Breast epithelium (tissue), 3 donors: ENCODE measurements around the gene HELZ.

Experiments used
- CTCF ChIP-seq, 3 donors: fragments of 450-650 bp; IDR thresholded peaks; one replicate each; pipeline ENCODE4 v1.5.1; 2016 to 2017; ENCODE audit warnings: antibody characterized with exemption in 3 of 3, mild to moderate bottlenecking in 3 of 3, moderate library complexity in 3 of 3
- POLR2AphosphoS5 ChIP-seq, 3 donors: sonication (generic); formaldehyde crosslinking; IDR thresholded peaks; one replicate each; pipeline ENCODE4 v1.6.1; 2017; ENCODE audit warnings: antibody characterized with exemption in 3 of 3

GRCh38 chr17:67168496-67168895, 76.5 kb downstream of the HELZ start:
- TF ChIP-seq CTCF (IDR thresholded peaks at IDR 0.05) (no peak), POLR2AphosphoS5 (IDR thresholded peaks at IDR 0.05) (no peak)
